Cardiac muscle cell (in vitro differentiated cells and primary cell): ENCODE data around the gene ASB18. TPM values are rescaled to one million over a fixed set of nuclear protein-coding genes. Genes with fewer than 3 reads are reported as not detected.

ENCODE experiments used
- DNase-seq, 2 donors: peaks; one replicate each; pipeline versions ENCODE4 v3.0.0 to v3.0.0-alpha.2; 2010 to 2017; ENCODE audit warnings: low read depth in 1 of 2, low spot score in 1 of 2
- H3K27ac ChIP-seq: fragments of 200-600 bp; sonication (generic); 2 replicates; pipeline ENCODE4 v1.5.1; 2016
- H3K27me3 ChIP-seq: fragments of 200-600 bp; sonication (generic); 2 replicates; pipeline ENCODE4 v1.6.0; 2016; ENCODE audit warnings: control low read depth
- H3K36me3 ChIP-seq: fragments of 200-600 bp; sonication (generic); 2 replicates; pipeline ENCODE4 v1.5.1; 2016; ENCODE audit warnings: control low read depth
- H3K4me1 ChIP-seq: fragments of 200-600 bp; sonication (generic); 2 replicates; pipeline ENCODE4 v1.8.1; 2017; ENCODE audit warnings: low read depth, mild to moderate bottlenecking, mixed run types
- H3K4me3 ChIP-seq: fragments of 200-600 bp; sonication (generic); 2 replicates; pipeline ENCODE4 v1.5.1; 2016; ENCODE audit warnings: mild to moderate bottlenecking
- H3K9me3 ChIP-seq: fragments of 200-600 bp; sonication (generic); 2 replicates; pipeline ENCODE4 v1.5.1; 2017; ENCODE audit warnings: low read depth, mild to moderate bottlenecking, control low read depth
- polyA plus RNA-seq: library from polyadenylated mRNA; unstranded; fragments of >200 nt; fragmentation: Nextera tagmentation; extraction: Ambion mirVana; gene quantifications from 2 replicates; pipeline ENCODE4 v1.2.1, GENCODE V29; 2016
- total RNA-seq: library from RNA; depleted of rRNA; stranded (reverse); fragments of >200 nt; gene quantifications from 2 replicates; pipeline ENCODE4 v1.2.3, GENCODE V29; 2016
- TF ChIP-seq, protein P1 (sequence below): IDR thresholded peaks from 2 replicates; pipeline ENCODE4 v1.5.1; 2012; ENCODE audit warnings: low read depth, mild to moderate bottlenecking, low read length

Gene ASB18
- total and polyA plus RNA-seq, 2 experiments from 2014 or later: 0.70 TPM; not detected in 1

- Histone ChIP-seq H3K27me3 (no peaks in the 10 kb centered on the region), H3K9me3 (no peaks in the 10 kb centered on the region), H3K36me3 (no peaks in the 10 kb centered on the region), H3K27ac (no peak overlapping the region), H3K4me3 (no peak overlapping the region), H3K4me1 (no peaks in the 10 kb centered on the region)
- TF ChIP-seq, protein P1, sequence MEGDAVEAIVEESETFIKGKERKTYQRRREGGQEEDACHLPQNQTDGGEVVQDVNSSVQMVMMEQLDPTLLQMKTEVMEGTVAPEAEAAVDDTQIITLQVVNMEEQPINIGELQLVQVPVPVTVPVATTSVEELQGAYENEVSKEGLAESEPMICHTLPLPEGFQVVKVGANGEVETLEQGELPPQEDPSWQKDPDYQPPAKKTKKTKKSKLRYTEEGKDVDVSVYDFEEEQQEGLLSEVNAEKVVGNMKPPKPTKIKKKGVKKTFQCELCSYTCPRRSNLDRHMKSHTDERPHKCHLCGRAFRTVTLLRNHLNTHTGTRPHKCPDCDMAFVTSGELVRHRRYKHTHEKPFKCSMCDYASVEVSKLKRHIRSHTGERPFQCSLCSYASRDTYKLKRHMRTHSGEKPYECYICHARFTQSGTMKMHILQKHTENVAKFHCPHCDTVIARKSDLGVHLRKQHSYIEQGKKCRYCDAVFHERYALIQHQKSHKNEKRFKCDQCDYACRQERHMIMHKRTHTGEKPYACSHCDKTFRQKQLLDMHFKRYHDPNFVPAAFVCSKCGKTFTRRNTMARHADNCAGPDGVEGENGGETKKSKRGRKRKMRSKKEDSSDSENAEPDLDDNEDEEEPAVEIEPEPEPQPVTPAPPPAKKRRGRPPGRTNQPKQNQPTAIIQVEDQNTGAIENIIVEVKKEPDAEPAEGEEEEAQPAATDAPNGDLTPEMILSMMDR: no peak
- no peak for DNase-seq
Measured at GRCh38 chr2:236217926-236218325, 46.3 kb downstream of the ASB18 start.

DNA sequence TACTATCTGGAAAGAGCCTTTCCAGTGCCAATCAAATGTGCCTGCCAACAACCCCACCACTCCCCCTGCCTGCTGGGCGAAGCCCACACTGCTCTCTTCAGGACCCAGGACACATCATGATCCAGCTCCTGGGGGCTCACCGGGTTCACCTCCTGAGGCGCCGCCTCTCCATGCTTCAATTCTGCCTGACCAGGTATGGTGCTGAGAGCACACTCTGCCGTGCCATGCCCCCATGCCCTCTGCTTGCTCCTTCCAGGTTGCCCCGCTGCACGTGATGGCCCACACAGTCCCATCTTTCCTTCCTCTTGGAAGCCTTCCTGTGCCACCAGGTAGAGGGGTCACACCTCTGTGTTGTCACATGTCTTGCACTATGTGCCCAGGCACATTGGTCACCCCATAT lies 47.5 kb downstream of the ASB18 start:
- Histone ChIP-seq H3K4me1 (no peaks in the 10 kb centered on the region), H3K27ac (no peak overlapping the region), H3K27me3 (no peaks in the 10 kb centered on the region), H3K9me3 (no peaks in the 10 kb centered on the region), H3K36me3 (no peaks in the 10 kb centered on the region), H3K4me3 (no peak overlapping the region)
- TF ChIP-seq, protein P1: no peak
- DNase-seq: no peak

DNA sequence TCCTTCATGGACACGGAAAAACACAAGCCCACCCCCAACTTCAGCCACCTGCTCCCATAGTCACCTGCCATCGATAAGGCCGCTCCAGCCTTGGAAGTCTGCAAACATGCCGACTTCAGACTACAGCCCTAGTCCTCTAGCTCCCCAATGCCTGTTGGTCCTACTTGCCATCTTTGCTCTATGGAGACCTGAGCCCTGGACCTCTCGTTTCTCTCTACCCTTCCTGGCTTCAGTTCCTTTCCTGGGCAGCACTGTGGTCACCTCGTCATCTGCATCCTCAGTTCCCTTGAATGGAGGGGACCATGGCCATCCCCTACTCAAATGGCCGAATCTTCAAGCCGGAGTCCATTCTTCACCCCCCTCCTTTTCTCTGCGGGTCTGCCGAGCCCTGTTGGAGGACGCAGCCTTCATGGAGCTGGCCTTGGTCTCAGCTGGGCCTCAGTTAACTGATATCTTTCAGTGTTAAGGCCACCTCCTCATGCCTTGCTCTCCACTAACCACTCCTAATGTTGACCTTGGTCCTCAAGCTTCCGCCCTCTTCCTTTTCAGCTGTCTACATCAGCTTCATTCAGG lies 48.4 kb downstream of the ASB18 start:
- H3K4me3 ChIP-seq: no peak overlapping the region
- TF ChIP-seq, protein P1: no peak
- H3K27me3 ChIP-seq: no peaks in the 10 kb centered on the region

GRCh38 chr2:236215196-236215595 lies 49.0 kb downstream of the ASB18 start:
- TF ChIP-seq, protein P1: no peak
- Histone ChIP-seq H3K27ac (no peak overlapping the region), H3K4me1 (no peaks in the 10 kb centered on the region), H3K9me3 (no peaks in the 10 kb centered on the region), H3K36me3 (no peaks in the 10 kb centered on the region), H3K4me3 (no peak overlapping the region), H3K27me3 (no peaks in the 10 kb centered on the region)
- DNase-seq: no peak

More for the DNA sequence above, 48.4 kb downstream of the ASB18 start:
- H3K4me1 ChIP-seq: no peaks in the 10 kb centered on the region
- H3K27ac ChIP-seq: no peak overlapping the region
- no peak for DNase-seq
- no peaks in the 10 kb centered on the region for H3K9me3 ChIP-seq
- no peaks in the 10 kb centered on the region for H3K36me3 ChIP-seq

GRCh38 chr2:236214376-236214995 lies 49.7 kb downstream of the ASB18 start:
- H3K27ac ChIP-seq: no peak overlapping the region
- no peak overlapping the region for H3K4me3 ChIP-seq
- no peaks in the 10 kb centered on the region for H3K36me3 ChIP-seq
- no peaks in the 10 kb centered on the region for H3K9me3 ChIP-seq
- DNase-seq: no peak
- H3K4me1 ChIP-seq: no peaks in the 10 kb centered on the region
- TF ChIP-seq, protein P1: no peak
- H3K27me3 ChIP-seq: no peaks in the 10 kb centered on the region
